SK-N-SH (cell line): ENCODE data around the gene GMCL1. TPM values are rescaled to one million over a fixed set of nuclear protein-coding genes. Genes with fewer than 3 reads are reported as not detected.

Experiments
- CTCF ChIA-PET: fragments of 300-600, 350-600 bp; formaldehyde crosslinking; extraction: SDS; loops from one replicate; lab custom pipeline; 2021; lab: Yijun Ruan, JAX
- POLR2A ChIA-PET: fragments of 350-600 bp; sonication (Branson Sonifier 250); formaldehyde crosslinking; extraction: SDS; loops from one replicate; lab custom pipeline; 2020; ENCODE audit warnings: antibody characterized with exemption, inconsistent platforms; lab: Yijun Ruan, JAX
- DNase-seq: peaks from one replicate; pipeline ENCODE4 v3.0.0; 2012
- H2AFZ ChIP-seq: fragments of 200-600 bp; sonication (generic); 2 replicates; pipeline ENCODE4 v1.8.1; 2016; ENCODE audit warnings: antibody characterized with exemption, mild to moderate bottlenecking, low read depth
- H3F3A ChIP-seq: fragments of 200-600 bp; sonication (generic); replicated peaks from 2 replicates; pipeline ENCODE3; 2016; ENCODE audit warnings: antibody characterized with exemption, mild to moderate bottlenecking; ENCODE audit not compliant: insufficient read depth
- H3K27ac ChIP-seq, 2 experiments: fragments of 200-500 bp in 1 of 2; fragments of 200-600 bp in 1 of 2; sonication (Bioruptor generic) in 1 of 2; sonication (generic), shearing (Covaris generic) in 1 of 2; 2 replicates each; pipeline versions ENCODE4 v1.5.1 to v1.6.1; 2014 to 2016; ENCODE audit warnings: low read depth in 2 of 2, inconsistent platforms in 1 of 2, low read length in 1 of 2, mild to moderate bottlenecking in 1 of 2, mixed read lengths in 1 of 2
- H3K27me3 ChIP-seq: fragments of 200-600 bp; sonication (generic), shearing (Covaris generic); 2 replicates; pipeline ENCODE4 v1.6.1; 2016; ENCODE audit warnings: mixed run types; ENCODE audit not compliant: insufficient read depth
- H3K36me3 ChIP-seq, 2 experiments: fragments of 200-500 bp in 1 of 2; fragments of 200-600 bp in 1 of 2; sonication (Bioruptor generic) in 1 of 2; sonication (generic) in 1 of 2; replicated peaks in 1 of 2; 2 replicates each; pipeline versions ENCODE3 to v1.5.1; 2014 to 2016; ENCODE audit warnings: low read length in 1 of 2, mild to moderate bottlenecking in 1 of 2; ENCODE audit not compliant: insufficient read depth in 2 of 2, control insufficient read depth in 1 of 2
- H3K4me1 ChIP-seq, 2 experiments: fragments of 200-500 bp in 1 of 2; fragments of 200-600 bp in 1 of 2; sonication (Bioruptor generic) in 1 of 2; sonication (generic), shearing (Covaris generic) in 1 of 2; 2 replicates each; pipeline versions ENCODE4 v1.5.1 to v1.6.1; 2014 to 2016; ENCODE audit warnings: low read depth in 1 of 2, low read length in 1 of 2, mixed run types in 1 of 2; ENCODE audit not compliant: insufficient read depth in 2 of 2, control insufficient read depth in 1 of 2
- H3K4me2 ChIP-seq: fragments of 200-600 bp; sonication (generic), shearing (Covaris generic); 2 replicates; pipeline ENCODE4 v1.6.1; 2017; ENCODE audit warnings: mixed run types
- H3K4me3 ChIP-seq, 2 experiments: fragments of 200-500 bp in 1 of 2; fragments of 200-600 bp in 1 of 2; sonication (Bioruptor generic) in 1 of 2; sonication (generic), shearing (Covaris generic) in 1 of 2; 2 replicates each; pipeline versions ENCODE4 v1.5.1 to v1.8.1; 2014 to 2016; ENCODE audit warnings: low read depth in 2 of 2, inconsistent platforms in 1 of 2, low read length in 1 of 2, mild to moderate bottlenecking in 1 of 2, mixed read lengths in 1 of 2, moderate library complexity in 1 of 2
- H3K79me2 ChIP-seq: fragments of 200-600 bp; sonication (generic); 2 replicates; pipeline ENCODE4 v1.8.1; 2017; ENCODE audit warnings: mild to moderate bottlenecking; ENCODE audit not compliant: insufficient read depth
- H3K9ac ChIP-seq: fragments of 200-600 bp; sonication (generic); 2 replicates; pipeline ENCODE4 v1.6.1; 2017; ENCODE audit warnings: mixed run types
- H3K9me2 ChIP-seq: fragments of 200-600 bp; sonication (generic); 2 replicates; pipeline ENCODE4 v1.6.1; 2017; ENCODE audit warnings: mixed run types
- H3K9me3 ChIP-seq: fragments of 200-600 bp; sonication (generic); 2 replicates; pipeline ENCODE4 v1.6.1; 2017; ENCODE audit warnings: mixed run types, mild to moderate bottlenecking, moderate library complexity
- H4K20me1 ChIP-seq: fragments of 200-600 bp; sonication (generic); 2 replicates; pipeline ENCODE4 v1.6.1; 2017; ENCODE audit warnings: mild to moderate bottlenecking, mixed run types; ENCODE audit not compliant: insufficient read depth
- ELF1 ChIP-seq: IDR thresholded peaks from 2 replicates; pipeline ENCODE4 v1.4.0; 2012
- EZH2phosphoT487 ChIP-seq: fragments of 200-600 bp; sonication (generic); IDR thresholded peaks from 2 replicates; pipeline ENCODE4 v1.6.1; 2017; ENCODE audit warnings: low read depth, mixed run types, mild to moderate bottlenecking, antibody characterized with exemption, moderate library complexity, borderline replicate concordance
- FOSL2 ChIP-seq: IDR thresholded peaks from 2 replicates; pipeline ENCODE4 v1.4.0; 2012; ENCODE audit warnings: low read depth, mild to moderate bottlenecking, moderate library complexity, borderline replicate concordance
- GABPA ChIP-seq: IDR thresholded peaks from 2 replicates; pipeline ENCODE4 v1.4.0; 2012; ENCODE audit warnings: low read depth, mild to moderate bottlenecking
- GATA2 ChIP-seq: sonication (generic); formaldehyde crosslinking; IDR thresholded peaks from 2 replicates; pipeline ENCODE4 v1.5.0; 2020; ENCODE audit warnings: mild to moderate bottlenecking, missing genetic modification reagents
- IRF3 ChIP-seq: fragments of 150-350 bp; IDR thresholded peaks from 2 replicates; pipeline ENCODE4 v1.6.1; 2016; ENCODE audit warnings: mild to moderate bottlenecking, low read depth, low read length
- JUND ChIP-seq: IDR thresholded peaks from 2 replicates; pipeline ENCODE4 v1.4.0; 2012
- MEF2A ChIP-seq: IDR thresholded peaks from 2 replicates; pipeline ENCODE4 v1.4.0; 2012; ENCODE audit warnings: low read depth, borderline replicate concordance
- MXI1 ChIP-seq: IDR thresholded peaks from 2 replicates; pipeline ENCODE4 v1.6.1; 2012; ENCODE audit warnings: mild to moderate bottlenecking, low read depth, low read length, improper control_type of control experiment
- NFIC ChIP-seq: IDR thresholded peaks from 2 replicates; pipeline ENCODE4 v1.4.0; 2012; ENCODE audit warnings: borderline replicate concordance
- NRF1 ChIP-seq: IDR thresholded peaks from 2 replicates; pipeline ENCODE4 v1.6.1; 2012; ENCODE audit warnings: low read depth, mild to moderate bottlenecking, low read length
- POLR2AphosphoS5 ChIP-seq: IDR thresholded peaks from 2 replicates; pipeline ENCODE4 v1.6.1; 2012; ENCODE audit warnings: low read depth, low read length
- RAD21 ChIP-seq: IDR thresholded peaks from 2 replicates; pipeline ENCODE4 v1.6.1; 2012; ENCODE audit warnings: mild to moderate bottlenecking, low read length
- RCOR1 ChIP-seq: fragments of 150-350 bp; IDR thresholded peaks from 2 replicates; pipeline ENCODE4 v1.6.1; 2017; ENCODE audit warnings: antibody characterized with exemption, low read length
- RXRA ChIP-seq: IDR thresholded peaks from 2 replicates; pipeline ENCODE4 v1.4.0; 2012; ENCODE audit warnings: low read depth, mild to moderate bottlenecking, borderline replicate concordance
- SIN3A ChIP-seq: IDR thresholded peaks from 2 replicates; pipeline ENCODE4 v1.6.1; 2012; ENCODE audit warnings: low read depth, mild to moderate bottlenecking, low read length, moderate library complexity, borderline replicate concordance
- SMC3 ChIP-seq: IDR thresholded peaks from 2 replicates; pipeline ENCODE4 v1.6.1; 2012; ENCODE audit warnings: low read depth, low read length, improper control_type of control experiment
- TAF1 ChIP-seq: IDR thresholded peaks from 2 replicates; pipeline ENCODE4 v1.6.1; 2012; ENCODE audit warnings: low read depth, mild to moderate bottlenecking, low read length, moderate library complexity, borderline replicate concordance
- TCF12 ChIP-seq: IDR thresholded peaks from 2 replicates; pipeline ENCODE4 v1.4.0; 2012
- TEAD4 ChIP-seq: IDR thresholded peaks from 2 replicates; pipeline ENCODE4 v1.4.0; 2012; ENCODE audit warnings: mild to moderate bottlenecking, borderline replicate concordance; ENCODE audit not compliant: insufficient read depth
- USF2 ChIP-seq: fragments of 150-350 bp; IDR thresholded peaks from 2 replicates; pipeline ENCODE4 v1.6.1; 2017; ENCODE audit warnings: antibody characterized with exemption, low read length, low read depth, borderline replicate concordance
- WGBS: methylation state at CpG from one replicate; pipeline ENCODE4 v1.1.6; 2017; ENCODE audit warnings: low lambda C conversion rate; 5-methylcytosine and 5-hydroxymethylcytosine counted together
- polyA plus RNA-seq, 3 experiments: library from polyadenylated mRNA; depleted of rRNA; stranded (reverse); fragments of >200 nt; gene quantifications; 2 replicates each; pipeline ENCODE4 v1.2.3, GENCODE V29; 2012
- TF ChIP-seq, protein P1 (sequence below): IDR thresholded peaks from 2 replicates; pipeline ENCODE4; 2012
- TF ChIP-seq, protein P2 (sequence below): IDR thresholded peaks from 2 replicates; pipeline ENCODE4 v1.4.0; 2012; ENCODE audit warnings: low read depth

Gene GMCL1
- polyA plus RNA-seq, 1 of the 3 experiments (the other 2 are of a cell fraction) = 6.2 TPM

GRCh38 chr2:69848186-69848790 is 18.8 kb downstream of the GMCL1 start:
- no peaks in the 10 kb centered on the region for H3K79me2 ChIP-seq
- no peaks in the 10 kb centered on the region for H3K9me2 ChIP-seq
- H3K9ac ChIP-seq = no peak overlapping the region
- no peak overlapping the region for H2AFZ ChIP-seq
- POLR2A ChIA-PET = no interaction called here
- no peaks in the 10 kb centered on the region for H3K9me3 ChIP-seq
- CTCF ChIA-PET = interaction anchor here (1.4 kb wide), 1 partner anchor 10 kb away, joined by 3 read pairs; no protein-coding TSS in a partner anchor
- no peaks in the 10 kb centered on the region for H3F3A ChIP-seq
- peaks cover 46 to 52% of the 10 kb centered on the region in 2 experiments for H3K36me3 ChIP-seq
- no peaks in the 10 kb centered on the region for H3K27me3 ChIP-seq
- no peak overlapping the region for H3K4me2 ChIP-seq
- WGBS = 93% methylated on average over 7 of the region's 7 CpGs
- TF ChIP-seq MEF2A (no peak), EZH2phosphoT487 (no peak), TEAD4 (no peak), TAF1 (no peak), FOSL2 (no peak), ELF1 (no peak), SMC3 (no peak), JUND (no peak), GABPA (no peak), MXI1 (no peak), IRF3 (no peak), POLR2AphosphoS5 (no peak), GATA2 (CRISPR knock-in tag) (no peak), NFIC (no peak), SIN3A (no peak), NRF1 (no peak), TCF12 (no peak)
- TF ChIP-seq, protein P1, sequence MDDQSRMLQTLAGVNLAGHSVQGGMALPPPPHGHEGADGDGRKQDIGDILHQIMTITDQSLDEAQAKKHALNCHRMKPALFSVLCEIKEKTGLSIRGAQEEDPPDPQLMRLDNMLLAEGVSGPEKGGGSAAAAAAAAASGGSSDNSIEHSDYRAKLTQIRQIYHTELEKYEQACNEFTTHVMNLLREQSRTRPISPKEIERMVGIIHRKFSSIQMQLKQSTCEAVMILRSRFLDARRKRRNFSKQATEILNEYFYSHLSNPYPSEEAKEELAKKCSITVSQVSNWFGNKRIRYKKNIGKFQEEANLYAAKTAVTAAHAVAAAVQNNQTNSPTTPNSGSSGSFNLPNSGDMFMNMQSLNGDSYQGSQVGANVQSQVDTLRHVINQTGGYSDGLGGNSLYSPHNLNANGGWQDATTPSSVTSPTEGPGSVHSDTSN = no peak
- H3K4me1 ChIP-seq = no peaks in the 10 kb centered on the region
- no peak overlapping the region for H3K27ac ChIP-seq
- no peak for DNase-seq
- H4K20me1 ChIP-seq = no peaks in the 10 kb centered on the region
- H3K4me3 ChIP-seq = no peak overlapping the region

DNA sequence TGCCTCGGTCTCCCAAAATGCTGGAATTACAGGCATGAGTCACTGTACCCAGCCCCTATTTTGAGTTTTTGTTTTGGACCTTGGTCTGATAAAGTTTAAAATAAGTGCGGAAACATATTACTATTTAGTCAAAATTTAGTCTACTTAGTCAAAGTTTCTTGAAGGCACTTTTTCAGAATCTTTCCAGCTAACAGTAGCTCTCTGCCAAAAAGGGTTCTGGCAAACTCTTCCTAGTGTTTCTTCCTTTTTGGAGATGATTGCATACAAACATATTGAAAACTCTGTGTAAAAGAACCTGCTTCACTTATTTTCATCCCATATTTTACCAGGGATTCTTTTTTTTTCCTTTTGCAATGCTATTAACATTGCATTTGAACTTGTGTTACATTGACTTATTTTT is 28.8 kb downstream of the GMCL1 start:
- WGBS = 92% methylated on average over 2 of the region's 2 CpGs
- no peaks in the 10 kb centered on the region for H3K9me3 ChIP-seq
- no peaks in the 10 kb centered on the region for H3K4me1 ChIP-seq
- H3K9me2 ChIP-seq = no peaks in the 10 kb centered on the region
- H3K36me3 ChIP-seq = peaks cover 15 to 16% of the 10 kb centered on the region in 2 experiments
- no peaks in the 10 kb centered on the region for H4K20me1 ChIP-seq
- CTCF ChIA-PET = interaction anchor here (1.1 kb wide), 1 partner anchor 11 kb away, joined by 3 read pairs; no protein-coding TSS in a partner anchor
- no peaks in the 10 kb centered on the region for H3F3A ChIP-seq
- POLR2A ChIA-PET = no interaction called here
- H3K27me3 ChIP-seq = no peaks in the 10 kb centered on the region
- no peak overlapping the region for H3K27ac ChIP-seq
- no peak overlapping the region for H2AFZ ChIP-seq
- H3K4me2 ChIP-seq = no peak overlapping the region
- H3K79me2 ChIP-seq = no peaks in the 10 kb centered on the region
- no peak overlapping the region for H3K9ac ChIP-seq
- H3K4me3 ChIP-seq = no peak overlapping the region
- no peak for DNase-seq
- TF ChIP-seq TCF12 (no peak), SIN3A (no peak), RAD21 (no peak), RXRA (no peak), MEF2A (no peak), RCOR1 (no peak), GATA2 (CRISPR knock-in tag) (no peak), NRF1 (no peak), NFIC (no peak), JUND (no peak), GABPA (no peak), USF2 (no peak), POLR2AphosphoS5 (no peak), MXI1 (no peak), SMC3 (no peak), IRF3 (no peak)
- TF ChIP-seq, protein P2, sequence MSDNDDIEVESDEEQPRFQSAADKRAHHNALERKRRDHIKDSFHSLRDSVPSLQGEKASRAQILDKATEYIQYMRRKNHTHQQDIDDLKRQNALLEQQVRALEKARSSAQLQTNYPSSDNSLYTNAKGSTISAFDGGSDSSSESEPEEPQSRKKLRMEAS = no peak
